OCI-LY1 (cell line): Measurements from ENCODE around the gene GRM3.

Experiments used
- H2AFZ ChIP-seq: fragments of 200-600 bp; sonication (generic), shearing (Covaris generic); 2 replicates; pipeline ENCODE4 v1.6.0; 2014; ENCODE audit warnings: antibody characterized with exemption, mild to moderate bottlenecking, low read length
- H3F3A ChIP-seq: fragments of 200-600 bp; sonication (generic), shearing (Covaris generic); 2 replicates; pipeline ENCODE4 v1.6.0; 2014; ENCODE audit warnings: mild to moderate bottlenecking, antibody characterized with exemption, low read length, moderate library complexity; ENCODE audit not compliant: insufficient read depth
- H3K27ac ChIP-seq: fragments of 200-600 bp; sonication (generic); 2 replicates; pipeline ENCODE4 v1.5.1; 2014; ENCODE audit warnings: low read length, mixed run types, mild to moderate bottlenecking, low read depth; ENCODE audit not compliant: poor library complexity, severe bottlenecking
- H3K27me3 ChIP-seq: fragments of 200-600 bp; sonication (generic); 2 replicates; pipeline ENCODE4 v1.6.0; 2014; ENCODE audit warnings: antibody characterized with exemption, mild to moderate bottlenecking, low read length, moderate library complexity; ENCODE audit not compliant: insufficient read depth
- H3K36me3 ChIP-seq: fragments of 200-600 bp; sonication (generic); 2 replicates; pipeline ENCODE4 v1.6.1; 2014; ENCODE audit warnings: mild to moderate bottlenecking, antibody characterized with exemption, low read length, moderate library complexity, mixed read lengths; ENCODE audit not compliant: insufficient read depth
- H3K4me1 ChIP-seq: fragments of 200-600 bp; sonication (generic); 2 replicates; pipeline ENCODE4 v1.5.1; 2014; ENCODE audit warnings: mild to moderate bottlenecking, low read length, moderate library complexity; ENCODE audit not compliant: insufficient read depth, severe bottlenecking
- H3K4me2 ChIP-seq: fragments of 200-600 bp; sonication (generic), shearing (Covaris generic); 2 replicates; pipeline ENCODE4 v1.6.1; 2014; ENCODE audit warnings: low read length
- H3K4me3 ChIP-seq: fragments of 200-600 bp; sonication (generic); 2 replicates; pipeline ENCODE4 v1.5.1; 2014; ENCODE audit warnings: low read length, low read depth, mild to moderate bottlenecking, mixed read lengths; ENCODE audit not compliant: poor library complexity, severe bottlenecking
- H3K79me2 ChIP-seq: fragments of 200-600 bp; shearing (Covaris generic); 2 replicates; pipeline ENCODE4 v1.6.1; 2016; ENCODE audit warnings: mixed run types, low read length, mixed read lengths; ENCODE audit not compliant: insufficient read depth
- H3K9ac ChIP-seq: fragments of 200-600 bp; sonication (generic), shearing (Covaris generic); 2 replicates; pipeline ENCODE4 v1.6.1; 2014; ENCODE audit warnings: mild to moderate bottlenecking, low read length, mixed read lengths
- H3K9me2 ChIP-seq: fragments of 200-600 bp; sonication (generic), shearing (Covaris generic); 2 replicates; pipeline ENCODE4 v1.6.1; 2014; ENCODE audit warnings: low read depth, mild to moderate bottlenecking, low read length, mixed read lengths
- H3K9me3 ChIP-seq: fragments of 200-600 bp; shearing (Covaris generic); 2 replicates; pipeline ENCODE4 v1.6.1; 2014; ENCODE audit warnings: low read length, mixed read lengths
- H4K20me1 ChIP-seq: fragments of 200-600 bp; sonication (generic), shearing (Covaris generic); 2 replicates; pipeline ENCODE4 v1.6.0; 2016; ENCODE audit warnings: mild to moderate bottlenecking, low read length; ENCODE audit not compliant: insufficient read depth
- EZH2 ChIP-seq: fragments of 200-600 bp; sonication (generic), shearing (Covaris generic); IDR thresholded peaks from 2 replicates; pipeline ENCODE4 v1.8.0; 2017; ENCODE audit warnings: borderline replicate concordance, mixed run types, mild to moderate bottlenecking, antibody characterized with exemption, low read length, moderate library complexity, mixed read lengths
- TF ChIP-seq, protein P1 (sequence below): fragments of 200-600 bp; sonication (generic), shearing (Covaris generic); IDR thresholded peaks from 2 replicates; pipeline ENCODE4 v1.5.1; 2017; ENCODE audit warnings: mild to moderate bottlenecking, antibody characterized with exemption, low read length, moderate library complexity, mixed read lengths

The GRM3 gene

DNA sequence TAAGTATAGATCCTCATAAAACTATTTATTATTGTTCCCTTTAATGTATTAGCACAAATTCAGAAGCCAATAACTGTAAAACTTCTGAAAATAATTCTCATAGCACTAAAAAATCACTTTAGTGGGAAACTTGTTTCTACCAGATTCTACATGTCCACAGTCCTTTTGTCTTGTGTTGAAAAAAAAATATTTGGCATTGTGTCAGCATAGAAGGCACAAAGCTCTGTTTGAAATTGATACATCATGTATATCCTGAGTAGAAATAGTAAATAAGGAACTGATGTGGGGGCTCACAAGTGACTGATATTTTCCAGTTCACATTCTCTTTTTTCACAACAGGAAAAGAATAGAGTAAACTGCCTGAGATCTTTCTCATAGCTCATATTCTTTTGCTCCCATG lies 134.6 kb downstream of the GRM3 start:
- no peak for TF ChIP-seq EZH2
- no peaks in the 10 kb centered on the region for H3K9me3 ChIP-seq
- H3K27me3 ChIP-seq = no peaks in the 10 kb centered on the region
- H3K4me3 ChIP-seq = no peak overlapping the region
- no peak overlapping the region for H3K27ac ChIP-seq
- no peaks in the 10 kb centered on the region for H3F3A ChIP-seq
- H3K9ac ChIP-seq = no peak overlapping the region
- no peak overlapping the region for H3K4me2 ChIP-seq
- H3K36me3 ChIP-seq = no peaks in the 10 kb centered on the region
- no peaks in the 10 kb centered on the region for H3K79me2 ChIP-seq
- H4K20me1 ChIP-seq = no peaks in the 10 kb centered on the region
- H2AFZ ChIP-seq = no peak overlapping the region
- no peaks in the 10 kb centered on the region for H3K9me2 ChIP-seq
- no peaks in the 10 kb centered on the region for H3K4me1 ChIP-seq

DNA sequence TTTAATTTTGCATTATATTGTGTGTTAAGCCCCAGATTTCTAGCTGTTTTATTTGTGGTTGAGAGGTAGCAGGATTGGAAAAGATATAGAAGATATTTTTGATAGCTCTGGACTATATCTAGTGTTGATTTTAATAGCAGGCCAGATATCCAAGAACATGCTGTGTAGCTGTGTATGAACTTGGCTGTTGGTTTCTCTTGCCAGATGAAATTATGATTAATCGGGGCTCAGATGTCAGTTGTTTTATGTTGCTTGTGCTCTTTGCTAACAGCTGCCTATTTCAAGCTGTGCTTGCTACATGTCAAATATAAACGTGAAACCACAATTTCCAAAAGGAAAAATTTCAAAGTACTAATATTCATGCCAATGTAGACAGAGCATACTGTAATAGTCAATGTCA lies 141.1 kb downstream of the GRM3 start:
- no peak overlapping the region for H3K4me3 ChIP-seq
- no peak overlapping the region for H3K27ac ChIP-seq
- TF ChIP-seq, protein P1, sequence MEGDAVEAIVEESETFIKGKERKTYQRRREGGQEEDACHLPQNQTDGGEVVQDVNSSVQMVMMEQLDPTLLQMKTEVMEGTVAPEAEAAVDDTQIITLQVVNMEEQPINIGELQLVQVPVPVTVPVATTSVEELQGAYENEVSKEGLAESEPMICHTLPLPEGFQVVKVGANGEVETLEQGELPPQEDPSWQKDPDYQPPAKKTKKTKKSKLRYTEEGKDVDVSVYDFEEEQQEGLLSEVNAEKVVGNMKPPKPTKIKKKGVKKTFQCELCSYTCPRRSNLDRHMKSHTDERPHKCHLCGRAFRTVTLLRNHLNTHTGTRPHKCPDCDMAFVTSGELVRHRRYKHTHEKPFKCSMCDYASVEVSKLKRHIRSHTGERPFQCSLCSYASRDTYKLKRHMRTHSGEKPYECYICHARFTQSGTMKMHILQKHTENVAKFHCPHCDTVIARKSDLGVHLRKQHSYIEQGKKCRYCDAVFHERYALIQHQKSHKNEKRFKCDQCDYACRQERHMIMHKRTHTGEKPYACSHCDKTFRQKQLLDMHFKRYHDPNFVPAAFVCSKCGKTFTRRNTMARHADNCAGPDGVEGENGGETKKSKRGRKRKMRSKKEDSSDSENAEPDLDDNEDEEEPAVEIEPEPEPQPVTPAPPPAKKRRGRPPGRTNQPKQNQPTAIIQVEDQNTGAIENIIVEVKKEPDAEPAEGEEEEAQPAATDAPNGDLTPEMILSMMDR = no peak
- TF ChIP-seq EZH2 = no peak

DNA sequence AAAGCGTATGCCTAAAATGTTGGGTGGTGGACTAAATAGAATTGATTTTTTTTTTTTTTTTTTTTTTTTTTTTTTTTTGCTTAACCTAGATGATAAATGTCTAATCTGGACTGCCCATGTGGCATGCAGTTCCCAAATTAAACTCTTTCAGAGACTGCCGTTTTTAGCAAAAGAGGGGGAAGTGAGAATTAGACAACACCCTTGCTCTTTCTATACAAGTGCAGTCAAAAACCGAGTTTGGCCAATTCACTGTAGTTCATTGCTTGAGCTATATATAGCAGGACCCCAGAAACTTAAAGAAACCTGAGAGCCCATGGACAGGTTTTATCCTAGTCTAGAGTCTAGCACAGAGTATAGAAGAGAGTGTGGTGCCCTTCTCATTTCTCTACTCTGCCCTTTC lies 141.9 kb downstream of the GRM3 start:
- no peak overlapping the region for H2AFZ ChIP-seq
- H3K27me3 ChIP-seq = no peaks in the 10 kb centered on the region

More for the DNA sequence above, 141.1 kb downstream of the GRM3 start:
- H3K9ac ChIP-seq = no peak overlapping the region
- no peaks in the 10 kb centered on the region for H3K27me3 ChIP-seq
- no peaks in the 10 kb centered on the region for H3F3A ChIP-seq
- no peak overlapping the region for H3K4me2 ChIP-seq
- no peak overlapping the region for H2AFZ ChIP-seq
- no peaks in the 10 kb centered on the region for H3K9me3 ChIP-seq
- no peaks in the 10 kb centered on the region for H3K79me2 ChIP-seq
- H3K4me1 ChIP-seq = no peaks in the 10 kb centered on the region
- H3K36me3 ChIP-seq = no peaks in the 10 kb centered on the region
- no peaks in the 10 kb centered on the region for H4K20me1 ChIP-seq
- H3K9me2 ChIP-seq = no peaks in the 10 kb centered on the region

DNA sequence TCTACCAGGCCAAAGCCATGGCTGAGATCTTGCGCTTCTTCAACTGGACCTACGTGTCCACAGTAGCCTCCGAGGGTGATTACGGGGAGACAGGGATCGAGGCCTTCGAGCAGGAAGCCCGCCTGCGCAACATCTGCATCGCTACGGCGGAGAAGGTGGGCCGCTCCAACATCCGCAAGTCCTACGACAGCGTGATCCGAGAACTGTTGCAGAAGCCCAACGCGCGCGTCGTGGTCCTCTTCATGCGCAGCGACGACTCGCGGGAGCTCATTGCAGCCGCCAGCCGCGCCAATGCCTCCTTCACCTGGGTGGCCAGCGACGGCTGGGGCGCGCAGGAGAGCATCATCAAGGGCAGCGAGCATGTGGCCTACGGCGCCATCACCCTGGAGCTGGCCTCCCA lies 142.7 kb downstream of the GRM3 start:
- Histone ChIP-seq H3K4me3 (no peak overlapping the region), H3F3A (no peaks in the 10 kb centered on the region), H4K20me1 (no peaks in the 10 kb centered on the region), H3K79me2 (no peaks in the 10 kb centered on the region), H3K27ac (no peak overlapping the region), H3K4me2 (no peak overlapping the region), H3K9me3 (no peaks in the 10 kb centered on the region), H3K27me3 (no peaks in the 10 kb centered on the region), H2AFZ (no peak overlapping the region), H3K4me1 (no peaks in the 10 kb centered on the region), H3K36me3 (no peaks in the 10 kb centered on the region), H3K9ac (no peak overlapping the region), H3K9me2 (no peaks in the 10 kb centered on the region)
- TF ChIP-seq, protein P1 = no peak
- no peak for TF ChIP-seq EZH2

More for the DNA sequence above, 141.9 kb downstream of the GRM3 start:
- H4K20me1 ChIP-seq = no peaks in the 10 kb centered on the region
- no peak overlapping the region for H3K4me3 ChIP-seq
- H3K36me3 ChIP-seq = no peaks in the 10 kb centered on the region
- H3K4me1 ChIP-seq = no peaks in the 10 kb centered on the region
- no peaks in the 10 kb centered on the region for H3K9me3 ChIP-seq
- TF ChIP-seq, protein P1 = no peak
- no peak for TF ChIP-seq EZH2
- H3K27ac ChIP-seq = no peak overlapping the region
- H3K9ac ChIP-seq = no peak overlapping the region
- no peak overlapping the region for H3K4me2 ChIP-seq
- H3K79me2 ChIP-seq = no peaks in the 10 kb centered on the region
- no peaks in the 10 kb centered on the region for H3F3A ChIP-seq
- no peaks in the 10 kb centered on the region for H3K9me2 ChIP-seq
